CD4-positive, alpha-beta T cell (primary cell): ENCODE results near the gene SAPCD1. TPM values are rescaled to one million over a fixed set of nuclear protein-coding genes. Genes with fewer than 3 reads are reported as not detected.

Experiments used
- ATAC-seq: fragments of 200-7000 bp; cut with Tn5 transposase; one replicate; pipeline ENCODE4 v1.10.0; 2022; ENCODE audit warnings: mild to moderate bottlenecking; ENCODE audit not compliant: poor library complexity
- CTCF ChIA-PET: fragments of 350-600 bp; sonication (Branson Sonifier 250); formaldehyde crosslinking; loops from one replicate; lab custom pipeline; 2021; ENCODE audit warnings: antibody characterized with exemption, inconsistent platforms; lab: Charles Lee
- POLR2A ChIA-PET: fragments of 350-600 bp; sonication (Branson Sonifier 250); formaldehyde crosslinking; loops from one replicate; lab custom pipeline; 2021; ENCODE audit warnings: antibody characterized with exemption, inconsistent platforms; lab: Charles Lee
- DNase-seq, 14 experiments: peaks; one replicate each; pipeline ENCODE4 v3.0.0-alpha.2; 2013 to 2020; ENCODE audit warnings: mixed read lengths in 2 of 14
- H3K27ac ChIP-seq, 2 donors: one replicate each; pipeline versions ENCODE4 v1.5.1 to v1.7.0; 2013; ENCODE audit warnings: low read length in 2 of 2, low read depth in 1 of 2, mild to moderate bottlenecking in 1 of 2
- H3K27me3 ChIP-seq, 2 experiments: 1 replicate in 1 of 2; 2 replicates in 1 of 2; pipeline versions ENCODE4 v1.6.1 to v1.7.0; 2013; ENCODE audit warnings: low read length in 2 of 2, control low read depth in 1 of 2, mild to moderate bottlenecking in 1 of 2, moderate library complexity in 1 of 2; ENCODE audit not compliant: insufficient read depth in 2 of 2, control insufficient read depth in 1 of 2
- H3K36me3 ChIP-seq: one replicate; pipeline ENCODE4 v1.6.1; 2013; ENCODE audit warnings: low read length, control low read depth; ENCODE audit not compliant: insufficient read depth
- H3K4me1 ChIP-seq: one replicate; pipeline ENCODE4 v1.6.1; 2013; ENCODE audit warnings: low read length, control low read depth; ENCODE audit not compliant: insufficient read depth
- H3K4me3 ChIP-seq: one replicate; pipeline ENCODE4 v1.5.1; 2013; ENCODE audit warnings: mild to moderate bottlenecking, low read length, moderate library complexity
- H3K9me3 ChIP-seq, 2 experiments: 1 replicate in 1 of 2; 2 replicates in 1 of 2; pipeline versions ENCODE4 v1.6.1 to v1.7.0; 2013; ENCODE audit warnings: low read length in 2 of 2, mild to moderate bottlenecking in 2 of 2, control low read depth in 1 of 2, moderate library complexity in 1 of 2; ENCODE audit not compliant: control insufficient read depth in 1 of 2, insufficient read depth in 1 of 2
- H3K27ac Mint-ChIP-seq: one replicate; pipeline ENCODE4 v1.8.0; 2020; ENCODE audit warnings: mixed read lengths
- H3K27me3 Mint-ChIP-seq: one replicate; pipeline ENCODE4 v1.8.0; 2021; ENCODE audit warnings: mixed read lengths
- H3K36me3 Mint-ChIP-seq: one replicate; pipeline ENCODE4 v1.8.0; 2021; ENCODE audit warnings: low read depth, mixed read lengths
- H3K4me1 Mint-ChIP-seq: one replicate; pipeline ENCODE4 v1.8.0; 2021; ENCODE audit warnings: low read depth, mixed read lengths
- H3K4me3 Mint-ChIP-seq: one replicate; pipeline ENCODE4 v1.8.0; 2020; ENCODE audit warnings: mild to moderate bottlenecking, mixed read lengths
- H3K9me3 Mint-ChIP-seq: one replicate; pipeline ENCODE4 v1.8.0; 2020; ENCODE audit warnings: mixed read lengths
- CTCF ChIP-seq: fragments of 200-600 bp; IDR thresholded peaks from one replicate; pipeline ENCODE4 v1.8.0; 2022; ENCODE audit warnings: antibody characterized with exemption, mild to moderate bottlenecking
- intact Hi-C, 2 experiments: fragments of 100-400 bp; cut with DNase I in 1 of 2; cut with micrococcal nuclease in 1 of 2; formaldehyde crosslinking; loops; one replicate each; pipeline versions ENCODE4 v1.15.1 to v1.9.0; 2023 to 2025; cut with DNase I, micrococcal nuclease
- total RNA-seq, 174 experiments: library from RNA in 2 of 174; stranded (reverse) in 2 of 174; gene quantifications; one replicate each; pipeline ENCODE4 v1.2.3 and lab custom pipeline; 2021 to 2026

The SAPCD1 gene
- total RNA-seq, 2 experiments from 2014 or later = 2.7 to 2.8 TPM

- H3K9me3 ChIP-seq = no peaks in the 10 kb centered on the region
- Mint-ChIP-seq H3K36me3 (no peaks in the 10 kb centered on the region), H3K27me3 (no peaks in the 10 kb centered on the region), H3K4me3 (no peak within 1 kb of the TSS), H3K9me3 (no peaks in the 10 kb centered on the region), H3K27ac (no peak within 1 kb of the TSS), H3K4me1 (peaks cover 16% of the 10 kb centered on the region)
- no peaks in the 10 kb centered on the region for H3K36me3 ChIP-seq
- no peak for ATAC-seq
- H3K27me3 ChIP-seq = no peaks in the 10 kb centered on the region
- DNase-seq = no peak
- peaks cover 14% of the 10 kb centered on the region for H3K4me1 ChIP-seq
- POLR2A ChIA-PET = interaction anchor here (0.6 to 1.0 kb wide), 3 partner anchors 12 to 121 kb away, joined by 3 to 5 read pairs (median 3); partner anchors contain the start of genes ABHD16A and DDAH2
- no peak within 1 kb of the TSS for H3K4me3 ChIP-seq
- intact Hi-C loops = no loop called here
- H3K27ac ChIP-seq = no peak within 1 kb of the TSS
- no peak for TF ChIP-seq CTCF
- CTCF ChIA-PET = no interaction called here
Measured at GRCh38 chr6:31715022-31715958, 47.2 kb upstream of the SAPCD1 start, which contains the start of gene LY6G6D. Gene LY6G6D, plus strand, starts transcription at chr6:31715348. Its CDS starts 8 bp downstream, at chr6:31715356.

GRCh38 chr6:31717499-31718222, 44.8 kb upstream of the SAPCD1 start:
- H3K27ac Mint-ChIP-seq = no peak overlapping the region
- Histone ChIP-seq H3K36me3 (no peaks in the 10 kb centered on the region), H3K9me3 (no peaks in the 10 kb centered on the region), H3K4me1 (peaks cover 3% of the 10 kb centered on the region), H3K4me3 (no peak overlapping the region), H3K27me3 (no peaks in the 10 kb centered on the region), H3K27ac (no peak overlapping the region)
- no peaks in the 10 kb centered on the region for H3K27me3 Mint-ChIP-seq
- H3K36me3 Mint-ChIP-seq = no peaks in the 10 kb centered on the region
- H3K4me3 Mint-ChIP-seq = no peak overlapping the region
- ATAC-seq (no peak), DNase-seq (no peak)
- peaks cover 9% of the 10 kb centered on the region for H3K4me1 Mint-ChIP-seq
- TF ChIP-seq CTCF = no peak
- H3K9me3 Mint-ChIP-seq = no peaks in the 10 kb centered on the region
- POLR2A ChIA-PET = no interaction called here
- CTCF ChIA-PET = no interaction called here
- intact Hi-C loops = no loop called here

GRCh38 chr6:31718265-31718664, 44.2 kb upstream of the SAPCD1 start:
- CTCF ChIA-PET = no interaction called here
- H3K9me3 Mint-ChIP-seq = no peaks in the 10 kb centered on the region

More at GRCh38 chr6:31718265-31718664, 44.2 kb upstream of the SAPCD1 start:
- Histone ChIP-seq H3K27ac (no peak overlapping the region), H3K27me3 (no peaks in the 10 kb centered on the region), H3K4me3 (no peak overlapping the region), H3K9me3 (no peaks in the 10 kb centered on the region), H3K4me1 (peaks cover 5% of the 10 kb centered on the region), H3K36me3 (no peaks in the 10 kb centered on the region)
- TF ChIP-seq CTCF = no peak
- POLR2A ChIA-PET = no interaction called here
- no peaks in the 10 kb centered on the region for H3K36me3 Mint-ChIP-seq
- H3K4me3 Mint-ChIP-seq = no peak overlapping the region
- no peak for ATAC-seq
- no peaks in the 10 kb centered on the region for H3K27me3 Mint-ChIP-seq
- DNase-seq = no peak
- no peak overlapping the region for H3K27ac Mint-ChIP-seq
- intact Hi-C loops = no loop called here
- peaks cover 6% of the 10 kb centered on the region for H3K4me1 Mint-ChIP-seq
